Panc1 (cell line): Measurements from ENCODE around the gene SERTM1. TPM values are rescaled to one million over a fixed set of nuclear protein-coding genes. Genes with fewer than 3 reads are reported as not detected.

ENCODE experiments used
- ATAC-seq: fragments of 200-7000 bp; cut with Tn5 transposase; 2 replicates; pipeline ENCODE4 v1.9.1; 2020; ENCODE audit warnings: mild to moderate bottlenecking, moderate library complexity
- BruUV-seq: library from RNA; stranded (reverse); fragments of 400-500 nt; replicated peaks from 2 replicates; lab custom pipeline; 2021; lab: Mats Ljungman, UMichigan
- CTCF ChIA-PET: fragments of 300-600 bp; sonication (Branson Sonifier 250); formaldehyde crosslinking; loops from one replicate; lab custom pipeline; 2022; ENCODE audit warnings: antibody characterized with exemption; lab: Charles Lee
- POLR2A ChIA-PET: fragments of 300-600 bp; sonication (Branson Sonifier 250); formaldehyde crosslinking; loops from one replicate; lab custom pipeline; 2022; ENCODE audit warnings: antibody characterized with exemption; lab: Charles Lee
- DNase-seq: peaks from one replicate; pipeline ENCODE4 v3.0.0-alpha.2; 2010; ENCODE audit warnings: low read depth, low spot score
- H3K27ac ChIP-seq: 2 replicates; pipeline ENCODE4 v1.5.1; 2011; ENCODE audit warnings: mild to moderate bottlenecking, low read length, inconsistent platforms
- H3K27me3 ChIP-seq: fragments of 200-500 bp; sonication (Bioruptor generic); 2 replicates; pipeline ENCODE4 v1.6.0; 2014; ENCODE audit warnings: low read length, inconsistent platforms; ENCODE audit not compliant: control insufficient read depth, insufficient read depth
- H3K36me3 ChIP-seq: fragments of 200-500 bp; sonication (Bioruptor generic); 2 replicates; pipeline ENCODE4 v1.5.1; 2014; ENCODE audit warnings: inconsistent platforms, mild to moderate bottlenecking, low read length, moderate library complexity; ENCODE audit not compliant: control insufficient read depth, insufficient read depth
- H3K4me1 ChIP-seq: 2 replicates; pipeline ENCODE4 v1.5.1; 2011; ENCODE audit warnings: inconsistent platforms, mild to moderate bottlenecking, low read length, moderate library complexity; ENCODE audit not compliant: control insufficient read depth, insufficient read depth
- H3K4me3 ChIP-seq, 2 experiments: 2 replicates each; pipeline ENCODE4 v1.5.1; 2011 to 2012; ENCODE audit warnings: low read depth in 2 of 2, low read length in 2 of 2, mild to moderate bottlenecking in 2 of 2, inconsistent platforms in 1 of 2, moderate library complexity in 1 of 2
- H3K9me3 ChIP-seq: fragments of 200-500 bp; sonication (Bioruptor generic); 2 replicates; pipeline ENCODE4 v1.5.1; 2014; ENCODE audit warnings: low read depth, mild to moderate bottlenecking, inconsistent platforms, low read length, moderate library complexity; ENCODE audit not compliant: control insufficient read depth, insufficient read depth
- POLR2AphosphoS5 ChIP-seq: IDR thresholded peaks from 2 replicates; pipeline ENCODE4 v1.6.1; 2012; ENCODE audit warnings: mild to moderate bottlenecking, low read depth, low read length, moderate library complexity
- SIN3A ChIP-seq: IDR thresholded peaks from 2 replicates; pipeline ENCODE4 v1.6.1; 2012; ENCODE audit warnings: low read depth, mild to moderate bottlenecking, low read length, moderate library complexity, borderline replicate concordance; ENCODE audit not compliant: insufficient read depth
- TCF7L2 ChIP-seq: IDR thresholded peaks from 2 replicates; pipeline ENCODE4 v1.6.1; 2011; ENCODE audit warnings: mild to moderate bottlenecking, low read depth, low read length, inconsistent platforms
- in situ Hi-C: cut with HindIII; loops from 2 replicates; pipeline ENCODE4 v1.10.0; 2016; ENCODE audit warnings: low sequenced_read_pairs, low pct_unique_long_range_greater_than_20kb
- intact Hi-C: fragments of 100-400 bp; cut with micrococcal nuclease; formaldehyde crosslinking; loops from one replicate; pipeline ENCODE4 v1.10.0; 2022; ENCODE audit not compliant: unreplicated experiment
- total RNA-seq: library from RNA; stranded (reverse); gene quantifications from one replicate; pipeline ENCODE4 v1.2.1, GENCODE V29; 2021; ENCODE audit not compliant: unreplicated experiment
- TF ChIP-seq, protein P1 (sequence below), 2 experiments: IDR thresholded peaks; 2 replicates each; pipeline ENCODE4 v1.6.1; 2011 to 2012; ENCODE audit warnings: low read depth in 2 of 2, control low read depth in 1 of 2, low read length in 1 of 2, mild to moderate bottlenecking in 1 of 2, moderate library complexity in 1 of 2; ENCODE audit not compliant: insufficient read depth in 1 of 2
- TF ChIP-seq, protein P2 (sequence below): fragments of 450-650 bp; IDR thresholded peaks from 2 replicates; pipeline ENCODE4 v1.5.1; 2017; ENCODE audit warnings: mild to moderate bottlenecking

Gene SERTM1
- total RNA-seq, 1 experiment from 2014 or later: not detected

DNA sequence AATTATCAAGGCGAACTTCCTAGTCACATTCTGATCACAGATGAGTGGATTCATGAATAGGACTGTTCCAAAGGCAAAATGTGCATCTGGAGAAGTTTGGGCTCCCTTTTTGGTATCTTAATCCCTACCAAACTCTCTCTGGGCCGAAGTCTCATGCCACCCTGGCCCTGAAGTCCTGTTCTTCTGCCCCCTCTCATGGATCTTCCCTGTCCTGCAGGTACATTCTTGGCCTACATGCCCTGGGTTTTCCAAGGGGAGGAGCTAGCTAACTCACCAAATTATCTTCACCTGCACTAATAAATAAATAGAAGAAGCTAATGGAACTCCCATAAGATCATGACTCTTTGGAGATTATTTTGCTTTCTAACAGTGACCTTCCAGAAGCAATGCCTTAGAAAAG is 50.3 kb downstream of the SERTM1 start:
- no peaks in the 10 kb centered on the region for H3K36me3 ChIP-seq
- no peak overlapping the region for H3K27ac ChIP-seq
- no peaks in the 10 kb centered on the region for H3K4me1 ChIP-seq
- no TSS peak for BruUV-seq
- in situ Hi-C loops: no loop called here
- ChIA-PET POLR2A (no interaction called here), CTCF (no interaction called here)
- no peak for DNase-seq
- ATAC-seq: no peak
- no peaks in the 10 kb centered on the region for H3K27me3 ChIP-seq
- H3K9me3 ChIP-seq: no peaks in the 10 kb centered on the region
- H3K4me3 ChIP-seq: no peak overlapping the region
- TF ChIP-seq SIN3A: no peak
- TF ChIP-seq TCF7L2: no peak
- intact Hi-C loops: no loop called here

DNA sequence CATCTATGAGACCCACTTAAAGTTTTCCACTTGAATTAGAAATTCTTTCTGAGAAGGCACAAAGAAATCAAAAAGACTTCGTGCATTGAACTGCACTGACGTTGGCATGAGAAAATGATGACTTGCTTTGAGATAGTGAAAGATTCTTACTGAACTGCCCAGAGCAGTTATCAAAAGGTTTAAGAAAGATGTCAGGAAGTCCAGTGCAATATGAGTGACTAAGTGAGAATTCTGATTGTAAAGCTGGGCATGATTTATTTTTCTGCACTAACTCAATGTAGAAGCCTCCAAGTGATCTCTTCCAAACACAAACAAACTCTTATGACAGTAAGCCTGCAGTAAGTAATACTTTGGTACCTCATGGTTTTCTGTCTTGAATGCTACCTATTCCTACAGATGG is 52.1 kb downstream of the SERTM1 start:
- in situ Hi-C loops (no loop called here), intact Hi-C loops (no loop called here)
- DNase-seq: no peak
- TF ChIP-seq, protein P1, sequence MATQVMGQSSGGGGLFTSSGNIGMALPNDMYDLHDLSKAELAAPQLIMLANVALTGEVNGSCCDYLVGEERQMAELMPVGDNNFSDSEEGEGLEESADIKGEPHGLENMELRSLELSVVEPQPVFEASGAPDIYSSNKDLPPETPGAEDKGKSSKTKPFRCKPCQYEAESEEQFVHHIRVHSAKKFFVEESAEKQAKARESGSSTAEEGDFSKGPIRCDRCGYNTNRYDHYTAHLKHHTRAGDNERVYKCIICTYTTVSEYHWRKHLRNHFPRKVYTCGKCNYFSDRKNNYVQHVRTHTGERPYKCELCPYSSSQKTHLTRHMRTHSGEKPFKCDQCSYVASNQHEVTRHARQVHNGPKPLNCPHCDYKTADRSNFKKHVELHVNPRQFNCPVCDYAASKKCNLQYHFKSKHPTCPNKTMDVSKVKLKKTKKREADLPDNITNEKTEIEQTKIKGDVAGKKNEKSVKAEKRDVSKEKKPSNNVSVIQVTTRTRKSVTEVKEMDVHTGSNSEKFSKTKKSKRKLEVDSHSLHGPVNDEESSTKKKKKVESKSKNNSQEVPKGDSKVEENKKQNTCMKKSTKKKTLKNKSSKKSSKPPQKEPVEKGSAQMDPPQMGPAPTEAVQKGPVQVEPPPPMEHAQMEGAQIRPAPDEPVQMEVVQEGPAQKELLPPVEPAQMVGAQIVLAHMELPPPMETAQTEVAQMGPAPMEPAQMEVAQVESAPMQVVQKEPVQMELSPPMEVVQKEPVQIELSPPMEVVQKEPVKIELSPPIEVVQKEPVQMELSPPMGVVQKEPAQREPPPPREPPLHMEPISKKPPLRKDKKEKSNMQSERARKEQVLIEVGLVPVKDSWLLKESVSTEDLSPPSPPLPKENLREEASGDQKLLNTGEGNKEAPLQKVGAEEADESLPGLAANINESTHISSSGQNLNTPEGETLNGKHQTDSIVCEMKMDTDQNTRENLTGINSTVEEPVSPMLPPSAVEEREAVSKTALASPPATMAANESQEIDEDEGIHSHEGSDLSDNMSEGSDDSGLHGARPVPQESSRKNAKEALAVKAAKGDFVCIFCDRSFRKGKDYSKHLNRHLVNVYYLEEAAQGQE (IDR thresholded peaks at IDR 0.05; ENCODE audit: insufficient read depth in 1 of 2, low read depth in 2 of 2, low read length in 1 of 2): no peak
- TF ChIP-seq POLR2AphosphoS5: no peak
- TF ChIP-seq TCF7L2: no peak
- TF ChIP-seq, protein P2, sequence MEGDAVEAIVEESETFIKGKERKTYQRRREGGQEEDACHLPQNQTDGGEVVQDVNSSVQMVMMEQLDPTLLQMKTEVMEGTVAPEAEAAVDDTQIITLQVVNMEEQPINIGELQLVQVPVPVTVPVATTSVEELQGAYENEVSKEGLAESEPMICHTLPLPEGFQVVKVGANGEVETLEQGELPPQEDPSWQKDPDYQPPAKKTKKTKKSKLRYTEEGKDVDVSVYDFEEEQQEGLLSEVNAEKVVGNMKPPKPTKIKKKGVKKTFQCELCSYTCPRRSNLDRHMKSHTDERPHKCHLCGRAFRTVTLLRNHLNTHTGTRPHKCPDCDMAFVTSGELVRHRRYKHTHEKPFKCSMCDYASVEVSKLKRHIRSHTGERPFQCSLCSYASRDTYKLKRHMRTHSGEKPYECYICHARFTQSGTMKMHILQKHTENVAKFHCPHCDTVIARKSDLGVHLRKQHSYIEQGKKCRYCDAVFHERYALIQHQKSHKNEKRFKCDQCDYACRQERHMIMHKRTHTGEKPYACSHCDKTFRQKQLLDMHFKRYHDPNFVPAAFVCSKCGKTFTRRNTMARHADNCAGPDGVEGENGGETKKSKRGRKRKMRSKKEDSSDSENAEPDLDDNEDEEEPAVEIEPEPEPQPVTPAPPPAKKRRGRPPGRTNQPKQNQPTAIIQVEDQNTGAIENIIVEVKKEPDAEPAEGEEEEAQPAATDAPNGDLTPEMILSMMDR: no peak
- TF ChIP-seq SIN3A: no peak
- no TSS peak for BruUV-seq
- H3K27ac ChIP-seq: no peak overlapping the region
- ChIA-PET POLR2A (no interaction called here), CTCF (no interaction called here)
- no peaks in the 10 kb centered on the region for H3K4me1 ChIP-seq
- H3K9me3 ChIP-seq: no peaks in the 10 kb centered on the region
- no peaks in the 10 kb centered on the region for H3K36me3 ChIP-seq
- no peak overlapping the region for H3K4me3 ChIP-seq
- no peaks in the 10 kb centered on the region for H3K27me3 ChIP-seq
- ATAC-seq: no peak

DNA sequence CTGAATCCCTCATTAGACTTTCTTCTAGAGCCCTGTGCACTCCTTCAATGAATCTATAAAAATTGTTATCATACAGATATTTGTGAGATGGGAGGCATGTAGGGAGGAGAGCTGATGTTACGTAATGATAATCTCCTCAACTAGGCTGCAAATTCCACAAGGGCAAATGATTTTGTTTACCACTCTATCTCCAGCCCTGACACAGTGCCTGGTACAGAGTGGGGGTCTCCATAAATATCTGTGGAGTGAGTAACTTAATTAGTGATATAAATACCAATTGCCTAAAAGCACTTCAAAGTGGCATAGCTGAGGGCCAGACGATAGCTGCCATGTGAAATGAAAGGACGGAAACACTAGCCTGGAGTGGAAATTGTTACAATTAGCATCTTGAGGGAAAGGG is 54.2 kb downstream of the SERTM1 start:
- H3K9me3 ChIP-seq: no peaks in the 10 kb centered on the region
- ChIA-PET POLR2A (no interaction called here), CTCF (no interaction called here)
- H3K27ac ChIP-seq: no peak overlapping the region
- no TSS peak for BruUV-seq
- no peak for ATAC-seq
- no peaks in the 10 kb centered on the region for H3K36me3 ChIP-seq
- intact Hi-C loops: no loop called here
- H3K27me3 ChIP-seq: no peaks in the 10 kb centered on the region
- H3K4me1 ChIP-seq: no peaks in the 10 kb centered on the region
- no peak overlapping the region for H3K4me3 ChIP-seq
- in situ Hi-C loops: no loop called here
- TF ChIP-seq, protein P1 (IDR thresholded peaks at IDR 0.05; ENCODE audit: insufficient read depth in 1 of 2, low read depth in 2 of 2, low read length in 1 of 2): no peak
- no peak for TF ChIP-seq POLR2AphosphoS5
- DNase-seq: no peak
